HEK293 (cell line): ENCODE measurements around the gene NUDT22.

Experiments
- CTCF ChIP-seq: fragments of 450-650 bp; formaldehyde crosslinking; IDR thresholded peaks from 2 replicates; pipeline ENCODE4 v1.5.1; 2016; ENCODE audit warnings: missing biosample characterization, missing genetic modification characterization
- EGR2 ChIP-seq: fragments of 450-650 bp; formaldehyde crosslinking; IDR thresholded peaks from 2 replicates; pipeline ENCODE4 v1.5.1; 2016; ENCODE audit warnings: low read depth, missing biosample characterization, missing genetic modification characterization
- GLIS1 ChIP-seq: fragments of 450-650 bp; formaldehyde crosslinking; IDR thresholded peaks from 2 replicates; pipeline ENCODE4 v1.5.1; 2016; ENCODE audit warnings: missing biosample characterization, missing genetic modification characterization
- MYNN ChIP-seq: fragments of 450-650 bp; formaldehyde crosslinking; IDR thresholded peaks from 2 replicates; pipeline ENCODE4 v1.5.1; 2016; ENCODE audit warnings: missing biosample characterization, missing genetic modification characterization, borderline replicate concordance
- OVOL3 ChIP-seq: fragments of 450-650 bp; formaldehyde crosslinking; IDR thresholded peaks from 2 replicates; pipeline ENCODE4 v1.5.1; 2016; ENCODE audit warnings: missing biosample characterization, missing genetic modification characterization
- PATZ1 ChIP-seq: fragments of 450-650 bp; formaldehyde crosslinking; IDR thresholded peaks from 2 replicates; pipeline ENCODE4 v1.5.1; 2016; ENCODE audit warnings: missing biosample characterization, missing genetic modification characterization
- PRDM4 ChIP-seq: fragments of 450-650 bp; formaldehyde crosslinking; IDR thresholded peaks from 2 replicates; pipeline ENCODE4 v1.5.1; 2017; ENCODE audit warnings: missing biosample characterization, missing genetic modification characterization
- TRIM28 ChIP-seq: IDR thresholded peaks from 2 replicates; pipeline ENCODE4 v1.6.1; 2011; ENCODE audit warnings: low read length, control low read depth, borderline replicate concordance
- ZBTB1 ChIP-seq: fragments of 450-650 bp; formaldehyde crosslinking; IDR thresholded peaks from 2 replicates; pipeline ENCODE4 v1.5.1; 2016; ENCODE audit warnings: missing biosample characterization, missing genetic modification characterization
- ZBTB17 ChIP-seq: fragments of 450-650 bp; formaldehyde crosslinking; IDR thresholded peaks from 2 replicates; pipeline ENCODE4 v1.5.1; 2016; ENCODE audit warnings: missing biosample characterization, missing genetic modification characterization
- ZBTB26 ChIP-seq: fragments of 450-650 bp; formaldehyde crosslinking; optimal IDR thresholded peaks from 2 replicates; pipeline ENCODE3; 2016; ENCODE audit warnings: missing biosample characterization, mild to moderate bottlenecking, missing genetic modification characterization
- ZBTB44 ChIP-seq: fragments of 450-650 bp; IDR thresholded peaks from 2 replicates; pipeline ENCODE4 v1.5.1; 2018; ENCODE audit warnings: missing biosample characterization, mild to moderate bottlenecking, missing genetic modification characterization
- ZBTB48 ChIP-seq: fragments of 450-650 bp; formaldehyde crosslinking; IDR thresholded peaks from 2 replicates; pipeline ENCODE4 v1.5.1; 2016; ENCODE audit warnings: missing biosample characterization, missing genetic modification characterization
- ZBTB49 ChIP-seq: fragments of 450-650 bp; formaldehyde crosslinking; IDR thresholded peaks from 2 replicates; pipeline ENCODE4 v1.5.1; 2016; ENCODE audit warnings: missing biosample characterization, missing genetic modification characterization, low read depth
- ZBTB6 ChIP-seq: fragments of 450-650 bp; formaldehyde crosslinking; IDR thresholded peaks from 2 replicates; pipeline ENCODE4 v1.5.1; 2017; ENCODE audit warnings: missing biosample characterization, missing genetic modification characterization
- ZFP3 ChIP-seq: fragments of 450-650 bp; formaldehyde crosslinking; IDR thresholded peaks from 2 replicates; pipeline ENCODE4 v1.5.1; 2016; ENCODE audit warnings: low read depth, missing biosample characterization, missing genetic modification characterization
- ZFP37 ChIP-seq: fragments of 450-650 bp; formaldehyde crosslinking; IDR thresholded peaks from 2 replicates; pipeline ENCODE4 v1.5.1; 2016; ENCODE audit warnings: missing biosample characterization, missing genetic modification characterization
- ZNF121 ChIP-seq: fragments of 450-650 bp; formaldehyde crosslinking; IDR thresholded peaks from 2 replicates; pipeline ENCODE4 v1.5.1; 2016; ENCODE audit warnings: missing biosample characterization, missing genetic modification characterization
- ZNF174 ChIP-seq: fragments of 450-650 bp; formaldehyde crosslinking; IDR thresholded peaks from 2 replicates; pipeline ENCODE4 v1.5.0; 2017; ENCODE audit warnings: missing biosample characterization, mild to moderate bottlenecking, missing genetic modification characterization
- ZNF202 ChIP-seq: fragments of 450-650 bp; formaldehyde crosslinking; IDR thresholded peaks from 2 replicates; pipeline ENCODE4 v1.5.1; 2016; ENCODE audit warnings: missing biosample characterization, missing genetic modification characterization, borderline replicate concordance
- ZNF214 ChIP-seq: fragments of 450-650 bp; formaldehyde crosslinking; IDR thresholded peaks from 2 replicates; pipeline ENCODE4 v1.5.1; 2017; ENCODE audit warnings: missing biosample characterization, mild to moderate bottlenecking, missing genetic modification characterization, borderline replicate concordance
- ZNF221 ChIP-seq: fragments of 450-650 bp; formaldehyde crosslinking; IDR thresholded peaks from 2 replicates; pipeline ENCODE4 v1.5.1; 2017; ENCODE audit warnings: missing biosample characterization, missing genetic modification characterization, borderline replicate concordance
- ZNF266 ChIP-seq: fragments of 450-650 bp; formaldehyde crosslinking; IDR thresholded peaks from 2 replicates; pipeline ENCODE4 v1.5.1; 2016; ENCODE audit warnings: missing biosample characterization, missing genetic modification characterization, low read depth
- ZNF292 ChIP-seq: fragments of 450-650 bp; formaldehyde crosslinking; IDR thresholded peaks from 2 replicates; pipeline ENCODE4 v1.5.1; 2016; ENCODE audit warnings: low read depth, missing biosample characterization, missing genetic modification characterization, borderline replicate concordance
- ZNF48 ChIP-seq: fragments of 450-650 bp; formaldehyde crosslinking; IDR thresholded peaks from 2 replicates; pipeline ENCODE4 v1.5.1; 2016; ENCODE audit warnings: missing biosample characterization, missing genetic modification characterization
- ZNF558 ChIP-seq: fragments of 450-650 bp; formaldehyde crosslinking; IDR thresholded peaks from 2 replicates; pipeline ENCODE4 v1.5.1; 2016; ENCODE audit warnings: missing biosample characterization, missing genetic modification characterization
- ZNF560 ChIP-seq: fragments of 450-650 bp; formaldehyde crosslinking; IDR thresholded peaks from 2 replicates; pipeline ENCODE4 v1.5.1; 2017; ENCODE audit warnings: missing biosample characterization, missing genetic modification characterization, borderline replicate concordance

NUDT22 gene

GRCh38 chr11:64251016-64251752 is 25.1 kb downstream of the NUDT22 start, which contains the start of gene PLCB3 (continued):
- peak; percentile 48 for TF ChIP-seq EGR2 (tag by site-specific recombination)
- TF ChIP-seq ZNF214 (tag by site-specific recombination): no peak
- no peak for TF ChIP-seq ZFP37
- no peak for TF ChIP-seq ZBTB44
- TF ChIP-seq CTCF (tag by site-specific recombination): peak; percentile 94
- TF ChIP-seq ZNF202 (tag by site-specific recombination): no peak
- TF ChIP-seq ZBTB1: no peak
- TF ChIP-seq PRDM4: no peak
- TF ChIP-seq ZBTB26 (tag by site-specific recombination): peak; percentile 39
- peak; percentile 66 for TF ChIP-seq ZBTB48 (tag by site-specific recombination)
- TF ChIP-seq PATZ1 (tag by site-specific recombination): peak; percentile 39
- TF ChIP-seq ZNF560 (tag by site-specific recombination): no peak
- TF ChIP-seq ZBTB49 (tag by site-specific recombination): no peak
- no peak for TF ChIP-seq ZNF221 (tag by site-specific recombination)
- TF ChIP-seq ZNF266 (tag by site-specific recombination): no peak
- no peak for TF ChIP-seq ZNF174 (tag by site-specific recombination)
- TF ChIP-seq ZNF292 (tag by site-specific recombination): no peak
- no peak for TF ChIP-seq ZNF48 (tag by site-specific recombination)
- no peak for TF ChIP-seq ZBTB17 (tag by site-specific recombination)
- peak; percentile 93; the same call in 1 of the 2 replicates for TF ChIP-seq GLIS1
- no peak for TF ChIP-seq MYNN (tag by site-specific recombination)
- no peak for TF ChIP-seq TRIM28
- no peak for TF ChIP-seq ZNF121
- no peak for TF ChIP-seq ZNF558 (tag by site-specific recombination)
- TF ChIP-seq ZBTB6: no peak
- TF ChIP-seq OVOL3: no peak
- no peak for TF ChIP-seq ZFP3 (tag by site-specific recombination)
